ENCODE data around the gene DARS1.

DARS1 gene

DNA sequence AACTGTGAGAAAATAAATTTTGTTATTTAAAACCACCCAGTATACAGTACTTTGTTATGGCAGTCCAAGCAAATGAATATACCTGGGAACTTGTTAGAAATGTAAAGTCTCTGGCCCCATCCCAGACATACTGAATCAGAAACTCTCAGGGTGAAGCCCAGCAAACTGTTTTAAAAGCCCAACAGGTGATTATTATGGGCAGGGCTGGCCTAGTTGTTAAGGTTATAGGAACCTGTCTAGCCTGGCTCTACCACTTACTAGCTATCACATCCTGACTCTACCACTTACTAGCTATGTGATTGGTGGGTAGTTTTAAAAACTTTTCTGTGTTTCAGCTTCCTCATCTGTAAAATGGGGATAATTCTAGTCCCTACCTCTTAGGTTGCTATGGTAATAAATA lies 8.0 kb upstream of the DARS1 start:
- Histone ChIP-seq H3K27me3 (ENCODE audit: control insufficient read depth in 5 of 5, insufficient read depth in 4 of 5, low read length in 5 of 5) (no peaks in the 10 kb centered on the region), H3K4me1 (ENCODE audit: control insufficient read depth in 5 of 5, insufficient read depth in 5 of 5, low read length in 5 of 5) (peaks cover 0 to 4% (median 0%) of the 10 kb centered on the region in 5 donors), H3K4me3 (ENCODE audit: low read depth in 1 of 5, low read length in 5 of 5) (no peak overlapping the region), H3K36me3 (ENCODE audit: control insufficient read depth in 5 of 5, insufficient read depth in 5 of 5, low read length in 5 of 5) (no peaks in the 10 kb centered on the region), H3K27ac (ENCODE audit: low read depth, low read length) (no peak overlapping the region), H3K9ac (ENCODE audit: low read length in 5 of 5) (no peak overlapping the region), H3K9me3 (ENCODE audit: control insufficient read depth in 5 of 5, low read length in 5 of 5) (no peaks in the 10 kb centered on the region)

DNA sequence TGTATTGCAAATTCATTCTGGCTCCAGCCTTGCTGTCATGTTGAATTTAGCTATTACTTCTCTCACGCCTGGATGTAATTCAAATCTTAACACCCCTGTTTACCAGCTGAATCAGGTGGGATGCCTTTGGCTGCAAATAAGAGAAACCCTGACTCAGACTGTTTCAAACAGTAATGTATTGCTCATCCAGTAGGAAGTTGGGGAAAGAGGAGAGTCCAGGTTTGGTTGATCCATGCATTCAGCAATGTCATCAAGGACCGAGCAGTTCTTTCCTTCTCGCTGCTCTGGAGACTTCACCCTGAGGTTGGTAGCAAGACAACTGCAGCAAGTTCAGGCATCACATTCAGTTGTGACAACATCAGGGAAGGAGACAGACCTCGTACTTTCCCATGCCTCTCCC lies 6.4 kb upstream of the DARS1 start:
- Histone ChIP-seq H3K9ac (ENCODE audit: low read length in 5 of 5) (no peak overlapping the region), H3K9me3 (ENCODE audit: control insufficient read depth in 5 of 5, low read length in 5 of 5) (no peaks in the 10 kb centered on the region), H3K36me3 (ENCODE audit: control insufficient read depth in 5 of 5, insufficient read depth in 5 of 5, low read length in 5 of 5) (no peaks in the 10 kb centered on the region), H3K4me3 (ENCODE audit: low read depth in 1 of 5, low read length in 5 of 5) (no peak overlapping the region), H3K27ac (ENCODE audit: low read depth, low read length) (no peak overlapping the region), H3K27me3 (ENCODE audit: control insufficient read depth in 5 of 5, insufficient read depth in 4 of 5, low read length in 5 of 5) (no peaks in the 10 kb centered on the region), H3K4me1 (ENCODE audit: control insufficient read depth in 5 of 5, insufficient read depth in 5 of 5, low read length in 5 of 5) (peaks cover 0 to 11% (median 3%) of the 10 kb centered on the region in 5 donors)

DNA sequence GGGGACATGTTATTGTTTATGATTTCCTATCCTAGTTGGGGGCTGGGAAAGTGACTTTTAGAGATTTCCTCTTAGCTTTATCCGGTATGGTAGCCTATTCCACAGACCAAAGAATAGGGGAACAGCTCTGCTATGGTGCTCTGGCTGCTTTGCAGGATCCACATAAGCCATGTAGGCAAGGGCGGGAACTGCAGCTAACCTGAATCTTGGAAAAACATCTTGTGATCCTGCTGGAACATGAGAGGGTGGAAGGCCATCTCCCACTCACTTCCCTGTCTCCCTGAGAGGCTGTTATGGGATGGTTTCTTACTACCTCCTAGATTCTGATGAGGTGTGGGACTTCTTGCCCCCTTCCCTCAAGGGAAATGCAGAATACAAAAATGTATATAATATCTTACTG lies 2.0 kb upstream of the DARS1 start:
- no peaks in the 10 kb centered on the region for H3K36me3 ChIP-seq (ENCODE audit: control insufficient read depth in 5 of 5, insufficient read depth in 5 of 5, low read length in 5 of 5)
- H3K9me3 ChIP-seq (ENCODE audit: control insufficient read depth in 5 of 5, low read length in 5 of 5): no peaks in the 10 kb centered on the region
- H3K27ac ChIP-seq (ENCODE audit: low read depth, low read length): peak overlapping the region; percentile 44
- peaks cover 7 to 29% (median 17%) of the 10 kb centered on the region in 5 donors for H3K4me1 ChIP-seq (ENCODE audit: control insufficient read depth in 5 of 5, insufficient read depth in 5 of 5, low read length in 5 of 5)
- no peaks in the 10 kb centered on the region for H3K27me3 ChIP-seq (ENCODE audit: control insufficient read depth in 5 of 5, insufficient read depth in 4 of 5, low read length in 5 of 5)
- H3K4me3 ChIP-seq (ENCODE audit: low read depth in 1 of 5, low read length in 5 of 5): no peak overlapping the region
- H3K9ac ChIP-seq (ENCODE audit: low read length in 5 of 5): no peak overlapping the region

DNA sequence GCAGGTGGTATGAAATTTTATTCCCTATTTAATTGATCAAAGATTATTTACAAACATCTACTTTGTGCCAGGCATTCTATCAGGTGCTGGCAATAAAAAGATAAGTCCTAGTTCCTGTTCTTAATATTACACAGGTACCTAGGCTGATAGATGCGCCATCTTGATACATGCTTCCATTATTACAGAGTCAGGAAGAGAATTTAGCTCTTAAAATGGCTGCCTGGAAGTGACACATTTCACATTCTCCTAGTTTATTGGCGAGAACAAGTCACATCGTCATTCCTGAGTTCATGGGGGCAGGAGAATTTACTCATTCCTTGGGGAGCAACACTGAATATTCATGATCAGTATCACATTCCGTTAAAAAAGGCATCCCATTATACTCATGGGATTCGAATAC lies 1.1 kb upstream of the DARS1 start:
- Histone ChIP-seq H3K36me3 (ENCODE audit: control insufficient read depth in 5 of 5, insufficient read depth in 5 of 5, low read length in 5 of 5) (peaks cover 0 to 5% (median 0%) of the 10 kb centered on the region in 5 donors), H3K27me3 (ENCODE audit: control insufficient read depth in 5 of 5, insufficient read depth in 4 of 5, low read length in 5 of 5) (no peaks in the 10 kb centered on the region), H3K4me3 (ENCODE audit: low read depth in 1 of 5, low read length in 5 of 5) (peak overlapping the region in 1 of 5 donors; percentile 94), H3K4me1 (ENCODE audit: control insufficient read depth in 5 of 5, insufficient read depth in 5 of 5, low read length in 5 of 5) (peaks cover 7 to 29% (median 17%) of the 10 kb centered on the region in 5 donors), H3K9me3 (ENCODE audit: control insufficient read depth in 5 of 5, low read length in 5 of 5) (no peaks in the 10 kb centered on the region), H3K9ac (ENCODE audit: low read length in 5 of 5) (no peak overlapping the region), H3K27ac (ENCODE audit: low read depth, low read length) (peak overlapping the region; percentile 99)

DNA sequence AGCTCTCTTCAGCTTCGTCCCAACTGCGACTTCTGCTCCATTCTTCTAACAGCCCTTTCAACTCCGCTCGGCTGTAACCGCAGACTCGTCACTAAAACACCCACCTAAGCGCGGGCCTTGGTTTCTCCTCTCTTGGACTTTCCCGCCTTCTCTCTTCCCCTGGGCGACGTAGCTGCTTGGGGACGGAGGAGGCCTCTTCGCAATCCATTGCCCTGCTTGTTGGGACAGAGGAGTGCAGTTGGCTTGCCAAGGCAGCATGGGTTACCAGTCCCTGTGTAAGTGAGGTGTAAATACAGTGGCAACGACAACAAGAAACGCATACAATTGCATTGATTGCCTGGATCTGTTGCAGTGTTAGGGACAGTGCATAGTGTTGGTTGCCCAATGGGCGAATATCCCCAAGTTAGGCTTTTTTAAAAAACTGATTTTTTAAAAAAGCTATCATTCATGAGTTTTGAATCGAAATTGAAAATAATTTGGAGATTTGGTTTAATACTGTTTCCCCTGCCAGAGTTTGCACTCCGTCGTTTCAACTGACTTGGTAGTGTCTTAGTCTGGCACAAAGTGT lies 484 bp upstream of the DARS1 start:
- Histone ChIP-seq H3K4me1 (ENCODE audit: control insufficient read depth in 5 of 5, insufficient read depth in 5 of 5, low read length in 5 of 5) (peaks cover 7 to 30% (median 17%) of the 10 kb centered on the region in 5 donors), H3K4me3 (ENCODE audit: low read depth in 1 of 5, low read length in 5 of 5) (peak overlapping the region; percentile 89 to 95 (median 92)), H3K36me3 (ENCODE audit: control insufficient read depth in 5 of 5, insufficient read depth in 5 of 5, low read length in 5 of 5) (peaks cover under 1 to 5% (median 3%) of the 10 kb centered on the region in 5 donors), H3K27ac (ENCODE audit: low read depth, low read length) (peak overlapping the region; percentile 99), H3K9ac (ENCODE audit: low read length in 5 of 5) (peak overlapping the region; percentile 88 to 99 (median 99)), H3K27me3 (ENCODE audit: control insufficient read depth in 5 of 5, insufficient read depth in 4 of 5, low read length in 5 of 5) (no peaks in the 10 kb centered on the region), H3K9me3 (ENCODE audit: control insufficient read depth in 5 of 5, low read length in 5 of 5) (no peaks in the 10 kb centered on the region)

DNA sequence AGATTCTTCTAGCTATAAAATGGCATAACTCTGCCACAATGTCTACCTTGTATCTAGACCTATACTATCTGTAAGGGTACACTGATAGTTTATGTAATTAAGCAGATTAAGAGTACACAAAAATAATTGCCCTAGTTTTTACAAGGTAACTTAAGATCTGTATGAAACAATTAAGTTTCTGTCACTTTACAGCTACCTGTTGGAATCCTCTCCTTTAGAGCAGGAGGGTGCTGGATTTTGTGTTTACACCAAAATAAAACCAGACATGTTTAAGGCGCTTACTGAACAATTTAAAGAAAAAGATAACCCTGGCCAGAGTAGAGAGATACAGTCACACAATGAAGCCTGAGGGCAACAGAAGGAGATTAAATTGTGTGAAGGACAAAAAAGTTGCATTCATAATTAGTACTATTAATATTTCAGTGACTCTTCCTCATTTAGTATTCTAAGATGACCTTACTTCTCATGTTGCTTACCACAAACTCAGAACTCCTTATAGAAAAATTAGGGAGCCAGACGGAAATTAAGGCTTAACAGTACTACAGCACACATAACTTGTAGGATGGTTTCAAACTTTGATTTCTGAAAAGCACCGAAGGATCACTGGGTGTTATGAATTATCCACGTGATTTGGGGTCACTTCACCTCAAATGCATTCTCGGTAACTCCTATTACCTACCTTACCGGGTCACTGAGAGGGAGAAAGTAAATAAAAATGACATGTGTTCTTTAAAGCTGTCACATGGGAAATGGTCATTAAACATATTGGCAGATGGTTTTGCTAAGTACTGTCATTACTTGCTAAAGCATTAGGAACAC lies 1.0 kb downstream of the DARS1 start:
- H3K9ac ChIP-seq (ENCODE audit: low read length in 5 of 5): peak overlapping the region; percentile 91 to 99 (median 99)
- H3K27me3 ChIP-seq (ENCODE audit: control insufficient read depth in 5 of 5, insufficient read depth in 4 of 5, low read length in 5 of 5): no peaks in the 10 kb centered on the region
- peak overlapping the region; percentile 81 to 95 (median 91) for H3K4me3 ChIP-seq (ENCODE audit: low read depth in 1 of 5, low read length in 5 of 5)
- peaks cover 8 to 12% (median 10%) of the 10 kb centered on the region in 5 donors for H3K36me3 ChIP-seq (ENCODE audit: control insufficient read depth in 5 of 5, insufficient read depth in 5 of 5, low read length in 5 of 5)
- H3K27ac ChIP-seq (ENCODE audit: low read depth, low read length): peak overlapping the region; percentile 99
- H3K4me1 ChIP-seq (ENCODE audit: control insufficient read depth in 5 of 5, insufficient read depth in 5 of 5, low read length in 5 of 5): peaks cover 7 to 36% (median 17%) of the 10 kb centered on the region in 5 donors
- no peaks in the 10 kb centered on the region for H3K9me3 ChIP-seq (ENCODE audit: control insufficient read depth in 5 of 5, low read length in 5 of 5)

DNA sequence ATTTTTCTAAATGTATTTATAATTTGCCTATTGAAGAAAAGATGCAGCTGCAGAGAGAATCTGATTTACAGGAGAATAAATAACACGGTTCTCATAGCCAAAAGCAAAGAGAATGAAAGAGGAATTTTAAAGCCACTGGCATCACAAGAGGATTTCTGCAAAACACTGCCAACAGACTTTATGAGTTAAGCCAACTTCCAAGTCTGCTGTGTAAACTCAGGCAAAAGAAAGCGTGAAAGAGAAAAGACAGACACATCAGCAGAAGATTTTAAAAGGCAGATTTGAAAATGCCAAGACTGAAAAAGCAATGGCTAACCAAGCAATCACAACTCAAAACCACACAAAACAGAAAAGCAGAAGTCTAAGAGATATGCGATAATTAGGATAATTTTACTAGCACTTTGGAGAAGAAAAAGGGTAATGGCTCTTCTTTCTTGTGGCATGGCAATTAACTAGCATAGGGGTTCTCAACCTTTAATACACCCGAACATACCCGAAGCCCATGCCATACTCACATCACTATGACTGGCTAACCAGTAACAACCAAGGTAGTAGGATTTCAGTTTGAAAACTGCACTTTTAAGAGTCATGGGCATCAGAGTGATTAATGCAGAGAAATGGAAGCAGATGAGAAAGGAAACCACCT lies 4.9 kb downstream of the DARS1 start:
- H3K4me1 ChIP-seq (ENCODE audit: control insufficient read depth in 5 of 5, insufficient read depth in 5 of 5, low read length in 5 of 5): peaks cover 2 to 21% (median 11%) of the 10 kb centered on the region in 5 donors

DNA sequence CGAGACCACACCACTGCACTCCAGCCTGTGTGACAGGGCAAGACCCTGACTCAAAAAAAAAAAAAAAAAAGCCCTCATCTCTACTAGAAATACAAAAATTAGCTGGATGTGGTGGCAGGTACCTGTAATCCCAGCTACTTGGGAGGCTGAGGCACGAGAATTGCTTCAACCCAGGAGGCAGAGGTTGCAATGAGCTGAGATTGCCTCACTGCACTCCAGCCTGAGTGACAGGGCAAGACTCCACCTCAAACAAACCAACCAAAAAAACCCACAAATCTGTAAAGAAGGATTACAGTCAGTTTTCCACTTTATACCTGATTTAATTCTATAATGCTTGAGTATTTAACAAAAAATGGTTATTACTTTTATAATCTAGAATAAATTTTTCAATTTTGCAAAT lies 9.7 kb downstream of the DARS1 start:
- H3K9ac ChIP-seq (ENCODE audit: low read length in 5 of 5): no peak overlapping the region
- peaks cover 0 to 4% (median 0%) of the 10 kb centered on the region in 5 donors for H3K4me1 ChIP-seq (ENCODE audit: control insufficient read depth in 5 of 5, insufficient read depth in 5 of 5, low read length in 5 of 5)
- H3K27me3 ChIP-seq (ENCODE audit: control insufficient read depth in 5 of 5, insufficient read depth in 4 of 5, low read length in 5 of 5): no peaks in the 10 kb centered on the region
- H3K27ac ChIP-seq (ENCODE audit: low read depth, low read length): no peak overlapping the region
- H3K4me3 ChIP-seq (ENCODE audit: low read depth in 1 of 5, low read length in 5 of 5): no peak overlapping the region
- no peaks in the 10 kb centered on the region for H3K9me3 ChIP-seq (ENCODE audit: control insufficient read depth in 5 of 5, low read length in 5 of 5)
- H3K36me3 ChIP-seq (ENCODE audit: control insufficient read depth in 5 of 5, insufficient read depth in 5 of 5, low read length in 5 of 5): peaks cover 17 to 50% (median 24%) of the 10 kb centered on the region in 5 donors

More for the DNA sequence above, 4.9 kb downstream of the DARS1 start:
- peaks cover 20 to 31% (median 25%) of the 10 kb centered on the region in 5 donors for H3K36me3 ChIP-seq (ENCODE audit: control insufficient read depth in 5 of 5, insufficient read depth in 5 of 5, low read length in 5 of 5)
- H3K27me3 ChIP-seq (ENCODE audit: control insufficient read depth in 5 of 5, insufficient read depth in 4 of 5, low read length in 5 of 5): no peaks in the 10 kb centered on the region
- no peak overlapping the region for H3K4me3 ChIP-seq (ENCODE audit: low read depth in 1 of 5, low read length in 5 of 5)
- peak overlapping the region in 1 of 5 donors; percentile 21 for H3K9ac ChIP-seq (ENCODE audit: low read length in 5 of 5)
- H3K27ac ChIP-seq (ENCODE audit: low read depth, low read length): no peak overlapping the region
- H3K9me3 ChIP-seq (ENCODE audit: control insufficient read depth in 5 of 5, low read length in 5 of 5): no peaks in the 10 kb centered on the region

DNA sequence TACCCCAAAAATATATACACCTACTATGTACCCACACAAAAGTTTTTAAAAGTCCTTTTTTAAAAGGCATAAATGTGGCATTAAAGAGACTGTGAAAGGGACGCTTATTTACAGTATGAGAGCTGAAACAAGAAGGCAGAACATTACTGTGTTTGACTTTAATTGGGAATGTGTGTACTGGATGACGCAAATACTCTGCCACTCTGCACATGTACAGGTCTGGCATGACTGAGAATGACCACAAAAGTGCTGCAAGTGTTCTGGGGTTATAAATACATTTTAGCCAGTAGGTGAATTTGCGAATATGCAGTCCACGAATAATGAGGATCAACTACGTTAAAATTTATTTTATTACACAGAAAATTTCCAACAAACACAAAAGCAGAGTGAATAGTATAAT lies 11.4 kb downstream of the DARS1 start:
- Histone ChIP-seq H3K27ac (ENCODE audit: low read depth, low read length) (no peak overlapping the region), H3K9ac (ENCODE audit: low read length in 5 of 5) (no peak overlapping the region), H3K4me1 (ENCODE audit: control insufficient read depth in 5 of 5, insufficient read depth in 5 of 5, low read length in 5 of 5) (no peaks in the 10 kb centered on the region), H3K4me3 (ENCODE audit: low read depth in 1 of 5, low read length in 5 of 5) (no peak overlapping the region), H3K27me3 (ENCODE audit: control insufficient read depth in 5 of 5, insufficient read depth in 4 of 5, low read length in 5 of 5) (no peaks in the 10 kb centered on the region), H3K9me3 (ENCODE audit: control insufficient read depth in 5 of 5, low read length in 5 of 5) (no peaks in the 10 kb centered on the region), H3K36me3 (ENCODE audit: control insufficient read depth in 5 of 5, insufficient read depth in 5 of 5, low read length in 5 of 5) (peaks cover 9 to 53% (median 16%) of the 10 kb centered on the region in 5 donors)

Data from subcutaneous abdominal adipose tissue (tissue), 5 donors.